ENCODE results near the gene CAPN9.

CAPN9 gene

GRCh38 chr1:230786385-230786753 is 39.2 kb downstream of the CAPN9 start:
- TF ChIP-seq TCF4 (CRISPR knock-in tag; IDR thresholded peaks at IDR 0.05; ENCODE audit: borderline replicate concordance): no peak
- ATAC-seq: no peak

- ATAC-seq: no peak
Observed at GRCh38 chr1:230787471-230787870, 40.3 kb downstream of the CAPN9 start.

GRCh38 chr1:230788561-230789275 is 41.5 kb downstream of the CAPN9 start:
- no peak for ATAC-seq
- no peak for TF ChIP-seq BACH2 (CRISPR knock-in tag; IDR thresholded peaks at IDR 0.05; ENCODE audit: borderline replicate concordance)
- TF ChIP-seq OSR1 (CRISPR knock-in tag; IDR thresholded peaks at IDR 0.05): no peak
- no peak for TF ChIP-seq ZNF70 (CRISPR knock-in tag; IDR thresholded peaks at IDR 0.05)
- no peak for TF ChIP-seq CSRNP3 (CRISPR knock-in tag; IDR thresholded peaks at IDR 0.05)
- TF ChIP-seq CSDC2 (CRISPR knock-in tag; IDR thresholded peaks at IDR 0.05): no peak
- TF ChIP-seq, protein P1, sequence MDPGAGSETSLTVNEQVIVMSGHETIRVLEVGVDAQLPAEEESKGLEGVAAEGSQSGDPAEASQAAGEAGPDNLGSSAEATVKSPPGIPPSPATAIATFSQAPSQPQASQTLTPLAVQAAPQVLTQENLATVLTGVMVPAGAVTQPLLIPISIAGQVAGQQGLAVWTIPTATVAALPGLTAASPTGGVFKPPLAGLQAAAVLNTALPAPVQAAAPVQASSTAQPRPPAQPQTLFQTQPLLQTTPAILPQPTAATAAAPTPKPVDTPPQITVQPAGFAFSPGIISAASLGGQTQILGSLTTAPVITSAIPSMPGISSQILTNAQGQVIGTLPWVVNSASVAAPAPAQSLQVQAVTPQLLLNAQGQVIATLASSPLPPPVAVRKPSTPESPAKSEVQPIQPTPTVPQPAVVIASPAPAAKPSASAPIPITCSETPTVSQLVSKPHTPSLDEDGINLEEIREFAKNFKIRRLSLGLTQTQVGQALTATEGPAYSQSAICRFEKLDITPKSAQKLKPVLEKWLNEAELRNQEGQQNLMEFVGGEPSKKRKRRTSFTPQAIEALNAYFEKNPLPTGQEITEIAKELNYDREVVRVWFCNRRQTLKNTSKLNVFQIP (CRISPR knock-in tag; IDR thresholded peaks at IDR 0.05; ENCODE audit: borderline replicate concordance, low read depth): no peak
- no peak for TF ChIP-seq RARB (CRISPR knock-in tag; IDR thresholded peaks at IDR 0.05)
- TF ChIP-seq ARNTL (CRISPR knock-in tag; IDR thresholded peaks at IDR 0.05; ENCODE audit: borderline replicate concordance, low read depth): no peak
- TF ChIP-seq TCF4 (CRISPR knock-in tag; IDR thresholded peaks at IDR 0.05; ENCODE audit: borderline replicate concordance): no peak
- TF ChIP-seq ZFP3 (CRISPR knock-in tag; IDR thresholded peaks at IDR 0.05): no peak
- no peak for TF ChIP-seq SNAI2 (CRISPR knock-in tag; IDR thresholded peaks at IDR 0.05)

More at GRCh38 chr1:230787471-230787870, 40.3 kb downstream of the CAPN9 start:
- TF ChIP-seq TSHZ2 (CRISPR knock-in tag; IDR thresholded peaks at IDR 0.05) (no peak), CSDC2 (CRISPR knock-in tag; IDR thresholded peaks at IDR 0.05) (no peak), GLIS3 (CRISPR knock-in tag; IDR thresholded peaks at IDR 0.05) (no peak), ZNF565 (CRISPR knock-in tag; conservative IDR thresholded peaks at IDR 0.05; ENCODE audit: low read depth) (no peak), RARB (CRISPR knock-in tag; IDR thresholded peaks at IDR 0.05) (no peak), TOX (CRISPR knock-in tag; IDR thresholded peaks at IDR 0.05; ENCODE audit: borderline replicate concordance) (no peak), ZC3H10 (CRISPR knock-in tag; IDR thresholded peaks at IDR 0.05) (no peak), ESRRG (CRISPR knock-in tag; IDR thresholded peaks at IDR 0.05) (no peak), ZNF8 (CRISPR knock-in tag; IDR thresholded peaks at IDR 0.05) (no peak), ARNTL (CRISPR knock-in tag; IDR thresholded peaks at IDR 0.05; ENCODE audit: borderline replicate concordance, low read depth) (no peak), OSR1 (CRISPR knock-in tag; IDR thresholded peaks at IDR 0.05) (no peak), TCF4 (CRISPR knock-in tag; IDR thresholded peaks at IDR 0.05; ENCODE audit: borderline replicate concordance) (no peak)
- TF ChIP-seq, protein P1 (CRISPR knock-in tag; IDR thresholded peaks at IDR 0.05; ENCODE audit: borderline replicate concordance, low read depth): no peak

DNA sequence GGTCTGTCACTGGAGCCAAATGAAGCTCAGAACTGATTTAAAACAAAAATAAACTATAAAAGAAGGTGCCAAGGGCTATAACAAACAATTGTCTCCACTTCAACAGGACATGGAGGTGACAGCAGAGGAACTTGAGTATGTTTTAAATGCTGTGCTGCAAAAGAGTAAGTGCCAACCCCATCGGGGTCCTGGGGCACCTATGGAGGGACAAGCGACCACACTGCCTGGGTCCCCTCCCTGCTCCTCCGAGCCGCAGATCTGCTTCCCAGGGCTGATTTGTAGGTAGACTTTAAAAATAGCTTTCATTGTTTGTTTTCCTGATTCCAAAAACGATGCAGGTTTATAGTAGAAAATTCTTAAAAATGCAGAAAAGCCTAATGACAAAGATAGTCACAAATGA is 42.8 kb downstream of the CAPN9 start:
- no peak for ATAC-seq
- no peak for TF ChIP-seq TOX (CRISPR knock-in tag; IDR thresholded peaks at IDR 0.05; ENCODE audit: borderline replicate concordance)
- TF ChIP-seq, protein P2, sequence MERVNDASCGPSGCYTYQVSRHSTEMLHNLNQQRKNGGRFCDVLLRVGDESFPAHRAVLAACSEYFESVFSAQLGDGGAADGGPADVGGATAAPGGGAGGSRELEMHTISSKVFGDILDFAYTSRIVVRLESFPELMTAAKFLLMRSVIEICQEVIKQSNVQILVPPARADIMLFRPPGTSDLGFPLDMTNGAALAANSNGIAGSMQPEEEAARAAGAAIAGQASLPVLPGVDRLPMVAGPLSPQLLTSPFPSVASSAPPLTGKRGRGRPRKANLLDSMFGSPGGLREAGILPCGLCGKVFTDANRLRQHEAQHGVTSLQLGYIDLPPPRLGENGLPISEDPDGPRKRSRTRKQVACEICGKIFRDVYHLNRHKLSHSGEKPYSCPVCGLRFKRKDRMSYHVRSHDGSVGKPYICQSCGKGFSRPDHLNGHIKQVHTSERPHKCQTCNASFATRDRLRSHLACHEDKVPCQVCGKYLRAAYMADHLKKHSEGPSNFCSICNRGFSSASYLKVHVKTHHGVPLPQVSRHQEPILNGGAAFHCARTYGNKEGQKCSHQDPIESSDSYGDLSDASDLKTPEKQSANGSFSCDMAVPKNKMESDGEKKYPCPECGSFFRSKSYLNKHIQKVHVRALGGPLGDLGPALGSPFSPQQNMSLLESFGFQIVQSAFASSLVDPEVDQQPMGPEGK (CRISPR knock-in tag; IDR thresholded peaks at IDR 0.05; ENCODE audit: borderline replicate concordance): no peak
- no peak for TF ChIP-seq ZNF70 (CRISPR knock-in tag; IDR thresholded peaks at IDR 0.05)
- TF ChIP-seq CREB5 (CRISPR knock-in tag; IDR thresholded peaks at IDR 0.05; ENCODE audit: low read depth): no peak
- no peak for TF ChIP-seq ZC3H10 (CRISPR knock-in tag; IDR thresholded peaks at IDR 0.05)
- no peak for TF ChIP-seq GLIS3 (CRISPR knock-in tag; IDR thresholded peaks at IDR 0.05)
- TF ChIP-seq ZFP3 (CRISPR knock-in tag; IDR thresholded peaks at IDR 0.05): no peak
- no peak for TF ChIP-seq PPARA (CRISPR knock-in tag; IDR thresholded peaks at IDR 0.05; ENCODE audit: borderline replicate concordance)
- TF ChIP-seq TSHZ2 (CRISPR knock-in tag; IDR thresholded peaks at IDR 0.05): no peak
- TF ChIP-seq ESRRG (CRISPR knock-in tag; IDR thresholded peaks at IDR 0.05): no peak
